ENCODE results near the gene DDX6.
"Not testable (repeated sequence)": the region's sequence is repeated elsewhere in the genome, so short reads cannot be mapped to it uniquely, and the experiment has no call there.

DNA sequence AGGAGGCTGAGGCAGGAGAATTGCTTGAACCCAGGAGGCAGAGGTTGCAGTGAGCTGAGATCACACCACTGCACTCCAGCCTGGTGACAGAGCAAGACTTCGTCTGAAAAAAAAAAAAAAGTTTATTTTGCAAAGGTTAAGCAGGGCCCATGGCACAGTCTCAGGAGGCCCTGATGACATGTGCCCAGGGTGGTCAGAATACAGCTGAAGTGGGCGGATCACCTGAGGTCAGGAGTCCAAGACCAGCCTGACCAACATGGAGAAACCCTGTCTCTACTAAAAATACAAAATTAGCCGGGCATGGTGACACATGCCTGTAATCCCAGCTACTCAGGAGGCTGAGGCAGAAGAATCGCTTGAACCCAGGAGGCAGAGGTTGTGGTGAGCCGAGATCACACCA lies 76.5 kb downstream of the DDX6 start:
- TF ChIP-seq, protein P1, sequence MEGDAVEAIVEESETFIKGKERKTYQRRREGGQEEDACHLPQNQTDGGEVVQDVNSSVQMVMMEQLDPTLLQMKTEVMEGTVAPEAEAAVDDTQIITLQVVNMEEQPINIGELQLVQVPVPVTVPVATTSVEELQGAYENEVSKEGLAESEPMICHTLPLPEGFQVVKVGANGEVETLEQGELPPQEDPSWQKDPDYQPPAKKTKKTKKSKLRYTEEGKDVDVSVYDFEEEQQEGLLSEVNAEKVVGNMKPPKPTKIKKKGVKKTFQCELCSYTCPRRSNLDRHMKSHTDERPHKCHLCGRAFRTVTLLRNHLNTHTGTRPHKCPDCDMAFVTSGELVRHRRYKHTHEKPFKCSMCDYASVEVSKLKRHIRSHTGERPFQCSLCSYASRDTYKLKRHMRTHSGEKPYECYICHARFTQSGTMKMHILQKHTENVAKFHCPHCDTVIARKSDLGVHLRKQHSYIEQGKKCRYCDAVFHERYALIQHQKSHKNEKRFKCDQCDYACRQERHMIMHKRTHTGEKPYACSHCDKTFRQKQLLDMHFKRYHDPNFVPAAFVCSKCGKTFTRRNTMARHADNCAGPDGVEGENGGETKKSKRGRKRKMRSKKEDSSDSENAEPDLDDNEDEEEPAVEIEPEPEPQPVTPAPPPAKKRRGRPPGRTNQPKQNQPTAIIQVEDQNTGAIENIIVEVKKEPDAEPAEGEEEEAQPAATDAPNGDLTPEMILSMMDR (IDR thresholded peaks at IDR 0.05) = not testable (repeated sequence)
- not testable (repeated sequence) for TF ChIP-seq POLR2A (IDR thresholded peaks at IDR 0.05)
